ENCODE measurements around the gene NF1.
"Not testable (repeated sequence)": the region's sequence is repeated elsewhere in the genome, so short reads cannot be mapped to it uniquely, and the experiment has no call there.

Gene NF1

DNA sequence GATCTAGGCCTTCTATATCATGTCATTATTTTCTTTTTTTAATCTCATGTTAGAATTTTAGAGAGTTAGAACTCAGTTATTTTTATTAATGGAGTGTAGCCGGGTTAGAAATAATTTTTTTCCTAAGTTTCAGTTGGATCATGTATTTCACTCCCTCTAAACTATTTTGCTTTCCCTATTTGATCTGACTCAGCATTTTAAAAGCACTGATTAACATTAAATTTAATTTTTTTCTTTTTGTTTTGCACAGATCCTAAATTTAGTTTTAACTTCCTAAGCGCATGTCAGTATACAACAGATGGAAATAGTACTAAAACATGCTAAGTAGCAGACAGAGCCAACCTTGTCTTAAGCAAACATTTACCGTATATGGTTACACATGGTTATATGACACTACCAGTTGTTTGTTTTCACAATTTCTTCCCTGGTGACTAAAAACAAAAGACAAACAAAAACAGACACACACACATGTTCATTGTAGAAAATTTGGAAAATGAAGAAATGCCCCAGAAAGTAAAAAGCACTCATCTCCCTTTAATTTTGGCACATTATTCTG lies 263.1 kb downstream of the NF1 start:
- no peak for DNase-seq

DNA sequence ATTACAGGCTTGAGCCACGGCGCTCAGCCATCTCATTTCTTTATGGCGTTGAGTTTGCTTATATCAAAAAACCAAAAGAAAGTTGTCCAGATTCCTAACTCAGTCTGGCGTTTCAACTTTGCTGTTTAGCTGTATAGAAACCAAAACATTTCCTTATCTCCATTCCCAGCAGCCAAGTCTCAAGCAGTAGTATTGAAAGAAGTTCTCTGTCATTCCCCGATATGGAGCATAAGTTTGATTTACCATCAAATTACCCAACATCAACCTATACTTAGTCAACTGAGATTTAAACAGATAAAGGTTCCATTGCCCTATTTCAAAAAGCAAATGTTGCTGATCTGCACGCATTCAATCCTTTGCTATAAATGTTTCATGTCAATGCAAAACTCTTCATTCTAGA lies 269.2 kb downstream of the NF1 start:
- DNase-seq = no peak

DNA sequence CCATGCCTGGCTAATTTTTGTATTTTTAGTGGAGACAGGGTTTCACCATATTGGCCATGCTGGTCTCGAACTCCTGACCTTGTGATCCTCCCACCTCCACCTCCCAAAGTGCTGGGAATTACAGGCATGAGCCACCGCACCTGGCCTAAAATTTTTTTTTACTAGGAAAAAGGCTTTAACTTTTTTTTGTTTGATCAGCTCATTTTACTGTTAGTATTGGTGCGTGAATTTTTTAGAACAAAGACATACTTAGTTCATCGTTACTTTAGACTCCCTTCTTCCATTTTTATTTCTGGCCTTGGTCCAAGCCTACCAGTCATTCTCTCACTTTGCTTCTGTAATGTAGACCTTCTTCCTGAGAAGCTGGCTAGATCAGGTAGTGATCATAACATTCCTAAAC lies 271.3 kb downstream of the NF1 start:
- no peak for DNase-seq

DNA sequence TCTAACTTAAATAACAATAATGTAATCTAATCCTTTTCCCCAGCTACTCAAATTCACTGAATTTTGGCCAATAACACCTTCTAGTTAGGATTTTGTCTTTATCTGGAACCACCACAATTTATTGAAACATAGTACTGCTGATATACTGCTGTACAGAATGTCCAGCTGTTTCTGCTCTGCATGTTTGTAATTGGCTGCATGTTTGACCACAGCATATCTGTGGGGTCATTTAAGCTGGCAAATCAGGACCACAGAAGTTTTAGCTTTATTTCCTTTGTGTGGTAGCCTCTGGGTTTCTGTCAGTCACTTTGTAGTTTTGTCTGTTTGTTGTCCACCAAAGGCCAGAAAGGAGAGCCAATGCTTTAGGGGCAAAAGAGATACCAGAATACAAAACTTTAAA lies 274.5 kb downstream of the NF1 start:
- no peak for DNase-seq

DNA sequence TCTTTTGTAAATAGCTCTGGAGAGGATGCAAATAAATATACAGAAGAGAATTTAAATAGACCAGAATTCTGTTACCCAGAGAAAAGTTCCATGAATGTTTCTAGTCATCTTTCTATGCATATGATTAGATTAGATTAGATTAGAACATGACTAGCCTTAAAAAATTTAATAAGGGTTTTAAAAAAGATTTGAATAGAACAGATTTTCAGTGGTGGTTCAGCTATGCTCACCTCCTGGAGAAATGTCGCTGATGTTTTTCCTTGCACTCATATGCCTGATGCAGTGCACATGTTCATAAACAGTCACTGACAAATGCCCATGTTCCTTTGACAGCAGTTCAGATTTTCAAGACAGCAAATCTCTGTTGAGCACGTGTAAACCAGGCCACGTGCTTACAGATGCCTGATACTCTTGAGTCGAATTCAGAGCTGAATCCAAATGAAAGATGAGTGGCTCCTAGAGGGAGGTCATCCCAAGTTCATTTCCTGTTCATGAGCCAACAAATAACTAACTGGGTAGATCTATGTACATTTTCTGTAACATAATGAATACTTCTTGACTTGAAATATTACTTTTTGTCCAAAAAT lies 276.8 kb downstream of the NF1 start:
- DNase-seq = no peak

DNA sequence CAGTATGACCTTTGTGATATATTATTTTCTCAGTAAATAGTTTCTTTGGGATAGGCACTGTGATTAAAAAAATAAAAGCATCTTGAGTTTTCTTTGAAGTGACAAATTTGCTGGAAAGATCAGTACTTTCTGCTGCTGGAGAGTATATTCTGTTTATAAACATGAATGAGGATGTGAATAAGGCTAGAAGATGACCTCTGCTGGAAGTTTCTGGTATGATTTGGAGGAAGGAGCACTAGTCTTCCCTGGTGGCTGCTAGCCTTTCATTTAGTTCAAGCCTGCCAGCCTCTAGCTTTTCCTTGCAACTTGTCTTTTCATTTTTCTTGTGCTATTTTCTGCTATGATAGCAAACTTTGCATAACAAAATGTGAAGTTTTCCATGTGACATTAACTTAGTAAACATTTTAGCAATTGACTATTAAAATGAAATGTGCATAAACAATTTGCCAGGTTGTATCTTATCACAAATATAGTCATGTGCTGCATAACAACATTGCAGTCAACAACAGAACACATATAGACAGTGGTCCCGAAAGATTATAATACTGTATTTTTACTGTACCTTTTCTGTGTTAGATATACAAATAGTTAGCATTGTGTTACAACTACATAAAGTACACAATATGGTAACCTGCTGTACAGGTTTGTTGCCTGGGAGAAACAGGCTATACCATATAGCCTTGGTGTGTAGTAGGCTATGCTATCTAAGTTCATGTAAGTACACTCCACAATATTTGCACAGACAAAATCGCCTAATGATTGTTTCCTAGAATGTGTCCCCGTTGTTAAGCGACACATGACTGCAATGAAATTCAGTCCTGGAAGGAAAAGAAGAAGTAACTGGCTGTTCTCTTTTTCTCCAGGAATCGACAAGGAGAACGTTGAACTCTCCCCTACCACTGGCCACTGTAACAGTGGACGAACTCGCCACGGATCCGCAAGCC lies 278.6 kb downstream of the NF1 start:
- no peak for DNase-seq

DNA sequence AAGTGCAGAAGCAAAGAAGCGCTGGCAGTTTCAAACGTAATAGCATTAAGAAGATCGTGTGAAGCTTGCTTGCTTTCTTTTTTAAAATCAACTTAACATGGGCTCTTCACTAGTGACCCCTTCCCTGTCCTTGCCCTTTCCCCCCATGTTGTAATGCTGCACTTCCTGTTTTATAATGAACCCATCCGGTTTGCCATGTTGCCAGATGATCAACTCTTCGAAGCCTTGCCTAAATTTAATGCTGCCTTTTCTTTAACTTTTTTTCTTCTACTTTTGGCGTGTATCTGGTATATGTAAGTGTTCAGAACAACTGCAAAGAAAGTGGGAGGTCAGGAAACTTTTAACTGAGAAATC lies 279.3 kb downstream of the NF1 start:
- no peak for DNase-seq

DNA sequence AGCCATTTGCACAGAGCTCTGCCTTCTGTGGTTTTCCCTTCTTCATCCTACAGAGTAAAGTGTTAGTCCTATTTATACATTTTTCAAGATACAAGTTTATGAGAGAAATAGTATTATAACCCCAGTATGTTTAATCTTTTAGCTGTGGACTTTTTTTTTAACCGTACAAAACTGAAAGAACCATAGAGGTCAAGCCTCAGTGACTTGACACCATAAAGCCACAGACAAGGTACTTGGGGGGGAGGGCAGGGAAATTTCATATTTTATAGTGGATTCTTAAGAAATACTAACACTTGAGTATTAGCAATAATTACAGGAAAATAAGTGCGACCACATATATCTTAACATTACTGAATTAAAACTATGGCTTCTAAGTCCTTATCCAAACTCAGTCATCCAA lies 279.7 kb downstream of the NF1 start:
- no peak for DNase-seq

DNA sequence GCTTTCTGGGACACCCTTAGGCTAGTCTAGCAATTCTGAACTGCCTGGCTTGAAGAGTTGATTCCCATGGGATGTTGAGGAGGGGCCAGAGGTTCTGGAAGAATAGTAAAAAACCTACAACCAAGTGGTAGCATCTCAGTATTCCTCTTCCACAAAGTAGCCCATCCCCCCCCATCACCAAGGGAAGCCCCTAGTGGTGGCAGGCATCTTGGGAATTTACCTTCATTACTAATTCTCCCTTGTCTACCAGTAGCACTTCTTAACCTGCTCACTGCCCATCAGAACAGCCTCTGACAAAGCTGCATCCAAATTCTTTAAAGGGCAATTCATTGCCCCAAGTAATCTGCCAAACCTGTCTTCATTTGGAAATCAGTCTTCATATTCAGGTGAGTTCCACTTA lies 283.9 kb downstream of the NF1 start:
- DNase-seq = no peak

DNA sequence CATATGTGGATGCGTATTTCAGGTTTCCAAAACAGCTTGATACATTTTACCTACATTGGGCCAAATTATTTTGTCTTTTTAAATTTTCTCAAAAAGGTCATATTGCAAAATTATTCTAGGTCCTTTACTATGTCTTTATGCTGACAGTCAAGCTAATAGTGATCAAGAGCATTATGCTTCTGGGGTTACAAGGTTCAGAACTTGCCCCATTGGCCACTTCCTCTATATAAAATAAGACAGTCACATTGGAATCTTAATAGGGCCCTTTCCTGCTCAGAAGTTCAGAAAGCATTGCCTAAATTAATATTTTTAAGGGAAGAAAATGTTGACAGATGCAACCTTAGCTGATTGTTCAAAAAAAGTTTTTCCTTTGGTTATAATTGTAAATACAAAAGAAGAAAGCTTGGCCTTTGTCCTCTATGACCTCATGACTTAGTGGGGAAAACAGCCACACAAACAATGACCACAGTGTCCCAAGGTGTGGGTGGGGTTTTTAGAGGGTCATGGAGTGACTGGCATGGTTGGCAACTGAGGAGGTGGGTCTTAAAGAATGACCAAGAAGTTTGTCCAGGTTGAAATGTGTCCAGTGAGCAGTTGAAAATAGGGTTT lies 284.9 kb downstream of the NF1 start:
- no peak for DNase-seq

DNA sequence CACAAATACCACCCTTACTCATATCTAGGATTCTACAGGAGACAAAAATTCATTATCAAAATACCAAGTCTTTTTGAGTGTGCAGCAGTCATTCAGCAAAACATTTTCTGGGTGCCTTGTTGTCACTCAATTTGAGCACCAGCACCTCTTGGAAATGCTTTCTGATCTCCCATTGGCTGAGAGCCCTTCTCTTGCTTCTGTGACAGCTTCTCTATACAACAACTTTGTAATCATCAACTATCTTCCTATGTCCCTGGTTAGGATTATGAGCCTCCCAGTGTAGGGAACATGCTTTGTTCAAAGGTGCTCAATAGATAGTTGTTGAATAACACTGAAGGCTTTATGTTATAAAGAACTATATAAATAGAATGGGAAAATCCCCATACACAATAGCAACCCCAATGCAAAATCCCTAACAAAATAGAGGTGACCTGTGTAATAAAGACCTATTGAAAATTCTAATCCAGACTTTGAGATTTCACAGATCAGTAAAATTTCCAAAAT lies 286.4 kb downstream of the NF1 start:
- DNase-seq = no peak

DNA sequence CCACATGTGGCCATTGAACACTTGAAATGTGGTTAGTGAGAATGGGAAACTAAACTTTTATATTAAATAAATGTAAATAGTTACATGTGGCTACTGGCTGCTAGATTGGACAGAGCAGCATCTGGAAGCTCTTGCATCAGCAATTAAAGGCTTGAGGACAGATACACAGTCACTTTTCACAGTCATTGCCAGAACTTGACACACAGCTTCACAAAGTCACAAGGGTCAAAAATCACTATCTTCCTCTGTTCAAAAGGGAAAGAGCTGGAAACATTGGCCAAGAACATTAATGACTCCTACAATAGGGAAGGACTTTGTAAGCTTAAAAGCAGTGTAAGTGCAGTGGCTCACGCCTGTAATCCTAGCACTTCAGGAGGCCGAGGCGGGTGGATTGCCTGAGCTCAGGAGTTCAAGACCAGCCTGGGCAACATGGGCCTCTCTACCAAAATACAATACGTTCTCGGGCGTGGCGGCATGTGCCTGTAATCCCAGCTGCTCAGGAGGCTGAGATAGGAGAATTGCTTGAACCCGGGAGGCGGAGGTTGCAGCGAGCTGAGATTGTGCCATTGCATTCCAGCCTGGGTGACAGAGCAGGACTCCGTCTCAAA lies 288.0 kb downstream of the NF1 start:
- not testable (repeated sequence) for DNase-seq

DNA sequence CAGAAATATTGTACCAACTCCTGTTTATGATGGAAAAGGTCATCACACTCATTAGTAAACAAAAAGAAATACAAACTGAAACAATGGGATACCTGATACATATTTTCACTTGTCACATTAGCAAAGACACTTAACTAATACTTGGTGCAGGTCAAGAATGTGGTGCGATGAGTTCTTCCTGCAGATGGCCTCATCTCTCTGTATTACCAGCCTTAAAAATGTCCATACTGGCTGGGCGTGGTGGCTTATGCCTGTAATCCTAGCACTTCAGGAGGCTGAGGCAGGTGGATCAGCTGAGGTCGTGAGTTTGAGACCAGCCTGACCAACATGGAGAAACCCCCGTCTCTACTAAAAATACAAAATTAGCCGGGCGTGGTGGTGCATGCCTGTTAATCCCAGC lies 288.7 kb downstream of the NF1 start:
- DNase-seq = not testable (repeated sequence)

DNA sequence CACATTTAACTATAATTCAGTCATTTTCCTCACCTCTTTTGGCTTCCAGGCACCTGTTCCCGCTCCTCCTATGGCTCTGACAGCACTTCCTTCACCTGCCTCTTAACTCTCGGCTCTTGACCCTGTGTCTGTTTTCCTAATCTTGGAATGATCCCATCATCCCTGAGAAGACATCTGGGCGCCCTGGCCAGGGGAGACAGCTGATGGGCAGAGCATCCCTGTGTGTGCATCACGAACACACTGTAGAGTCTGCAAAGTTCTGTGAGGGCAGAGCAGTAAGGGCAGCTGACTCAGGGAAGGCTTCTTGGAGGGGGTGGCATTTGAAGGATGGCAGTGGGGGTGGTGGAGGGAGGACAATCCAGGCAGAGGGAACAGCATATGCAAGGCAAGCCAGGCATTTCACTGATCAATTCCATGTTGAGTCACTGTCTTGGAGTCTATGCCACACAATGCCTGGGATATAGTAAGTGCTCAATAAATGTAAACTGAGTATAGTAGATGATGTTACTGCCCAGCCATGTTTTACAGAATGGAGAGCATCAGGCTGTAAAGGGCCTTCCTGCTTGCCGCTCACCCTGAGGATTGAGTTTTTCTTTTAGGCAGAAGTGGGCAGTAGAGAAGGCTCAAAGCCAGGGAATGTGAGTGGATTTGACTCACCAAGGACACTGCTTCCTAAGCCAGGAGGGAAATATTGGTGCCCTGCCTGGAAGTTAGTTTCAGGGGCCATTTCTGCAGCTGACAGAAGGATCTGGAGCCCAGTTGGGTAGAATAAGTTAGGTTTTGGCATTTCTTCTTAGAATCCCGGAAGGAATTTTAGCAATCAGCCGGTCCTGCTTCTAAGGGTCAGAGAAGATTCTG lies 290.9 kb downstream of the NF1 start:
- DNase-seq = no peak

DNA sequence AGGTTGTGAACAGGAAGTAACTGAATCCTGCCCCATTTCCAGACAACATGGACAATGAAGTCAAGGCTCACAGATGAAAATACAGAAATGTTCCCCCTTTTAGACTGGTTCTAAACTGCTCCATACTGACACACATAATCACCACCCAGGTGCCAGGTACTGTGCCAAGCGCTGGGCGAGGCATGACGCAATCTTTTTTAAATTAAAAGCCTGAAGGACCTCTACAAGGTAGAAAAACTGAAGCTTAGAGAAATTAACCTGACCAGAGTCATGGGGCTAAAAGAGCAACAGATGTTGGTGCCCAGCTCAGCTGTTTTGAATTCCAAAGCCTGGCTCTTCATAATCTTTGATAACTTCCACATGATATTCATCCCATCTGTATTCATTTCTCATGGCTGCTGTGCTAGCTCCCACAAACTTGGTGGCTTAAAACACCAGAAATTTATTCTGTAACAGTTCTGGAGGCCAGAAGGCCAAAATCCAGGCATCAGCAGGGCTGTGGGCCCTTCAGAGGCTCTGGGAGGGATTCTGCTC lies 291.8 kb downstream of the NF1 start:
- DNase-seq = no peak

DNA sequence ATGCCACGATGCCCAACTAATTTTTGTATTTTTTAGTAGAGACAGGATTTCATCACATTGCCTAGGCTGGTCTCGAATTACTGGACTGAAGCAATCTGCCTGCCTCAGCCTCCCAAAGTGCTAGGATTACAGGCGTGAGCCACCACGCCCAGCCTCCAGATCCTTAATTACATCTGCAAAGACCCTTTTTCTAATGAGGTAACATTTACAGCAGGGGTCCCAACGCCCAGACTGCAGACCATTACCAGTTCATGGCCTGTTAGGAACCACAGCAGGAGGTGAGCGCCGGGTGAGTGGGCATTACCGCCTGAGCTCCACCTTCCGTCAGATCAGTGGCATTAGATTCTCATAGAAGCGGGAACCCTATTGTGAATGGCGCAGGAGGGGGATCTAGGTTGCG lies 292.7 kb downstream of the NF1 start:
- no peak for DNase-seq

DNA sequence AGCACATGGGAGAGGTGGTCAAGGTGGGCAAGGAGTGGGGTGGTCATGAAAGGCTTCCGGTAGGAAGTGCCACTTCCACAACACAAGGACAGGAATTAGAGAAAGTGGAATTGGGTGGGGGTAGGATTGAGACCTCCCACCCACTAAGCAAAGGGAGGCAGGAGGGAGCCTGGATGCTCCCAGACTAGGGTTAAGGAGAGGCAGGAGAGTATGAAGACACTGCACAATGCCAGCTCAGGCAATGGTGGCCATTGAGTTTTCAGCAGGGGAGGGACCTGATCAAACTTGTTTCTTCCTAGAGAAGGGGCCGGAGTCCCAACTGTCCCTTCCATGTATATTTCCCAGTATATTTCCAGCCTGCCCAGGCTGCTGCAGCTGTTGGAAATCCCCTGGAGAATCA lies 293.6 kb downstream of the NF1 start:
- DNase-seq = no peak

DNA sequence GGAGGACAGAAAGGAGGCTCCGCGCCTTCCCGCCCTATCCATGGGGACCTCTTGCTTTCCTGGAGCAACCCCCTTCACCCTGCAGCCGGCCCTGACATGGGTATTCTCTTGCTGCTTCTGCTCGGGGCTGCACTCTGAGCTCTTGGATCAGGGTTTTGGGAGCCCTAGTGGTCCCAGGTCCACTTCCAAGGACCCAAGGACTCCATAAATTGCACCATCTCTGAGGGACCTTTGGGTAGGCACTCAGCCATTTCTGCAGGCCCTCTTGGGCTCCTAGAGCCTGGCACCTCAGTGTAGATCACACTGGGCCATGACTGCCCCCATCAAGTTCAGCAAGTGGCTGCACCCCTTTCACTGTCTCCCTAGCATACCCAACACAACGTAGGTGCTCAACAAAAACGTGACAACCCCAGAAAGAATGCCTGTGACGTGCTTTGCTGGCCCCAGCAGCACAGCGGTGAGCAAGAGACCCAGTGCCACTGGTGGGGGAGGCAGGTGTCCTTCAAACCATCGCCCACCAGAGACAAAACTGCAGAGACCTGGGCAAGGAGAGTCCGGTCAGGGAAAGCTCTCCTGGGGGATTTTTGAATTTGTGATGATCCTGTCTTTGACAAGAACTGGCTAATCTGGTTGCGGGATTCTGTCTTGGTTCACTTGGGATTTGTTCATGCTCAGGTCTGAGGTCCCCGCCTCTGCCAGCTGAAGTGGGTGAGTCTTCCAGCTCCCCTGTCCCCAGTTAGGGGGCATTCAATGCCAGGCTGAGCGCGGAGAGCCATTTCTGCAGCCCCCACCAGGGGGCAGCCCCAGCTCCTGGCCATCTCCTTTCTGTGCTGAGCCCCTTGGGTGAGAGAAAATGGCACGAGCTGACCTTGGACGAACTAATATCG lies 294.2 kb downstream of the NF1 start:
- DNase-seq = peak; percentile 24 to 52

DNA sequence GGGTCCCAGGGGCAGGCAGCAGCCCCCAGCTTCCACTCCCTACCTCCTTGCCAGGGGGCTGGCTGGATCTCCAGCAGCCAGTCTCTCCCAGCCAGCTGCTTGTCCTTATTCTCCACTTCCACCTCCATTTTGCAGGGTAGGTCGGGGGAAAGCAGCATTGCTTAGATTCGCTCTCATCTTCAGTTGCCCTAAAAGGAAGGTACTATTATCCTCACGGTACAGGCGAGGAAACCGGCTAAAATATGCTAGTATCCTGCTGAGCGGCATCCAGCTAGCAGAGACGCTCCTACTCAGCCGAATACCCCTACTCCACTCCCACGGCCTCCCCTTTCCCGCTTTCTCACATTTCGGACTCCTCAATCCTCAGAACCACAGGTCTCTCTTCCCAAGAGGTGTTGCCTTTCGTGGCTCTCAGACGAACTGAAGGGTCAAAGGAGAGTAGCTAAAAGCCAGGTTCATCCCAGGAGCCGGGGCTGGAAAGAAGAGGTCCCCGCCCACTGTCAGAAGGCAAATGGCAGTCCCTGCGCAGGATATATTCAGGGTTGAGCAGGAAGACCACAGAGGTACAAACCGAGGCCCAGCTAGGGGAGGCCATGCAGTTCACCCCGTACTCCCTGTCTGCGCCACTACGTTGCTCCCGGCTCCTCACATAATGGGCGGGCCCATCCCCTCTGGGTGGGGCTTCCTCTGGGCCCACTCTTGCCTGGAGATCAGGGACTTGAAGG lies 295.0 kb downstream of the NF1 start:
- no peak for DNase-seq

DNA sequence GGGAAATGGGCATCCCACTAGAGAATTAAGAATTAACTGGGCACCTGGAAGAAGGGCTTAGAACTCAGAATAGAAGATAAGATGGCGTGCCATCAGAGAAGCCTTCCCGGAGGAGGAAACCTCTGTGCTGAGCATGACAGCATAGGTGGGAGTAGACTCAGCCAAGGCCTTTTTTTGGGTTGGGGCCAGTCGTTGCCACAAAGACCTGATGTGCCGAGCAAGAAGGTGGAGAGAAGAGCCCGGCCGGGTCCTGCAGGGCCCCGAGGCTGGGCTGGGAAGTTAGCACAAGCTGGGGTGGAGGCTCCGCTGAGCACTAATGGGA lies 295.6 kb downstream of the NF1 start:
- no peak for DNase-seq

Data from stimulated activated CD4-positive, alpha-beta T cell treated with anti-CD3 and anti-CD28 coated beads, Interleukin-2, amount 100 ng/mL, for 48 hours (primary cell).